ENCODE measurements around the gene TMEM231.

- TF ChIP-seq CTCF (IDR thresholded peaks at IDR 0.05; ENCODE audit: low read length) = no peak
- TF ChIP-seq EZH2phosphoT487 (IDR thresholded peaks at IDR 0.05; ENCODE audit: low read length) = no peak
Measured at GRCh38 chr16:75566040-75566757, 10.1 kb upstream of the TMEM231 start, which contains the start of gene GABARAPL2.
